Stimulated activated CD4-positive, alpha-beta T cell treated with anti-CD3 and anti-CD28 coated beads, Interleukin-1b, Interleukin-23, amount 100 ng/mL, for 4 hours (primary cell): ENCODE results near the gene LYRM9.
"Not testable (repeated sequence)": the region's sequence is repeated elsewhere in the genome, so short reads cannot be mapped to it uniquely, and the experiment has no call there.

Source experiments
- DNase-seq, 2 donors: peaks; one replicate each; pipeline ENCODE4 v3.0.0-alpha.2; 2020; ENCODE audit warnings: low read depth in 2 of 2

LYRM9 gene

GRCh38 chr17:27892866-27893769, at the start of gene LYRM9:
Gene LYRM9, minus strand, starts transcription at chr17:27893365. Its CDS starts 10,671 bp downstream, at chr17:27882694.
- DNase-seq: peak; percentile 94 to 96

- DNase-seq: no peak
Observed at GRCh38 chr17:27940503-27941428, 47.6 kb upstream of the LYRM9 start.

GRCh38 chr17:27939474-27940465, 46.6 kb upstream of the LYRM9 start:
- no peak for DNase-seq

GRCh38 chr17:27938864-27939263, 45.7 kb upstream of the LYRM9 start:
- no peak for DNase-seq

- DNase-seq: no peak
Observed at GRCh38 chr17:27938241-27938640, 45.1 kb upstream of the LYRM9 start.

- DNase-seq: no peak
Observed at GRCh38 chr17:27937025-27937546, 43.9 kb upstream of the LYRM9 start.

- DNase-seq: no peak
Observed at GRCh38 chr17:27930000-27930399, 36.8 kb upstream of the LYRM9 start.

GRCh38 chr17:27928587-27928986, 35.4 kb upstream of the LYRM9 start:
- DNase-seq: no peak

- DNase-seq: no peak
Observed at GRCh38 chr17:27927781-27928180, 34.6 kb upstream of the LYRM9 start.

- DNase-seq: no peak
Observed at GRCh38 chr17:27921599-27921998, 28.4 kb upstream of the LYRM9 start.

- no peak for DNase-seq
Observed at GRCh38 chr17:27921077-27921476, 27.9 kb upstream of the LYRM9 start.

- no peak for DNase-seq
Observed at GRCh38 chr17:27920569-27920968, 27.4 kb upstream of the LYRM9 start.

GRCh38 chr17:27919079-27919478, 25.9 kb upstream of the LYRM9 start:
- DNase-seq: no peak

GRCh38 chr17:27918498-27918897, 25.3 kb upstream of the LYRM9 start:
- no peak for DNase-seq

- DNase-seq: no peak
Observed at GRCh38 chr17:27917000-27917399, 23.8 kb upstream of the LYRM9 start.

- DNase-seq: no peak
Observed at GRCh38 chr17:27915709-27916108, 22.5 kb upstream of the LYRM9 start.

- DNase-seq: no peak
Observed at GRCh38 chr17:27914382-27914781, 21.2 kb upstream of the LYRM9 start.

- DNase-seq: no peak
Observed at GRCh38 chr17:27912964-27913363, 19.8 kb upstream of the LYRM9 start.

GRCh38 chr17:27912299-27912698, 19.1 kb upstream of the LYRM9 start:
- DNase-seq: not testable (repeated sequence)

GRCh38 chr17:27907976-27908558, 14.9 kb upstream of the LYRM9 start:
- no peak for DNase-seq

GRCh38 chr17:27906623-27907022, 13.5 kb upstream of the LYRM9 start:
- no peak for DNase-seq
